NB4 (cell line): Measurements from ENCODE around the gene CD7.

Experiments
- DNase-seq: peaks from one replicate; pipeline ENCODE4 v3.0.0; 2010; ENCODE audit warnings: low read depth
- H3K4me3 ChIP-seq: one replicate; pipeline ENCODE4 v1.5.1; 2011; ENCODE audit warnings: mild to moderate bottlenecking, low read depth, low read length, moderate library complexity
- CTCF ChIP-seq: IDR thresholded peaks from one replicate; pipeline ENCODE4 v1.5.1; 2012; ENCODE audit warnings: low read depth, low read length
- MAX ChIP-seq: IDR thresholded peaks from 2 replicates; pipeline ENCODE4 v1.6.1; 2011; ENCODE audit warnings: low read depth, low read length
- MYC ChIP-seq: IDR thresholded peaks from 2 replicates; pipeline ENCODE4 v1.6.1; 2011; ENCODE audit warnings: low read depth, low read length
- POLR2A ChIP-seq: IDR thresholded peaks from 2 replicates; pipeline ENCODE4 v1.6.1; 2011; ENCODE audit warnings: mild to moderate bottlenecking; ENCODE audit not compliant: insufficient read length; ENCODE audit errors: extremely low read depth

Gene CD7

GRCh38 chr17:82300228-82300627 is 17.2 kb downstream of the CD7 start:
- no peak for DNase-seq
- no peak overlapping the region for H3K4me3 ChIP-seq
- TF ChIP-seq POLR2A (no peak), MAX (no peak), CTCF (no peak), MYC (no peak)

GRCh38 chr17:82299452-82299851 is 18.0 kb downstream of the CD7 start:
- DNase-seq, result no peak
- TF ChIP-seq CTCF (no peak), MAX (no peak)
- H3K4me3 ChIP-seq, result no peak overlapping the region

- DNase-seq, result no peak
- TF ChIP-seq MYC (no peak), POLR2A (no peak), MAX (no peak), CTCF (no peak)
- peak overlapping the region; percentile 52 for H3K4me3 ChIP-seq
Measured at GRCh38 chr17:82298538-82299421, 18.6 kb downstream of the CD7 start.

GRCh38 chr17:82297714-82298537 is 19.5 kb downstream of the CD7 start:
- peak overlapping the region; percentile 52 for H3K4me3 ChIP-seq
- TF ChIP-seq MYC (peak; percentile 70; the same call in 1 of the 2 replicates), MAX (peak; percentile 55), CTCF (no peak), POLR2A (no peak)
- DNase-seq, result peak; percentile 90

GRCh38 chr17:82297280-82297713 is 20.1 kb downstream of the CD7 start:
- H3K4me3 ChIP-seq, result peak overlapping the region; percentile 52
- TF ChIP-seq MAX, result peak; percentile 28; the same call in 1 of the 2 replicates
- no peak for TF ChIP-seq MYC
- no peak for TF ChIP-seq CTCF
- peak; percentile 77 for DNase-seq
